Stimulated activated CD4-positive, alpha-beta T cell treated with anti-CD3 and anti-CD28 coated beads, TNF-alpha, amount 100 ng/mL, for 1 hour (primary cell): Measurements from ENCODE around the gene TMEM50A.
A peak's percentile ranks its signal among the peaks of the same experiment; 100 is the strongest.
"Not testable (repeated sequence)": the region's sequence is repeated elsewhere in the genome, so short reads cannot be mapped to it uniquely, and the experiment has no call there.

ENCODE experiments used
- DNase-seq, 3 donors: peaks; one replicate each; pipeline ENCODE4 v3.0.0-alpha.2; 2020; ENCODE audit warnings: low read depth in 3 of 3, low spot score in 1 of 3

TMEM50A gene

GRCh38 chr1:25329950-25330349 lies 8.2 kb upstream of the TMEM50A start:
- DNase-seq, result not testable (repeated sequence)

DNA sequence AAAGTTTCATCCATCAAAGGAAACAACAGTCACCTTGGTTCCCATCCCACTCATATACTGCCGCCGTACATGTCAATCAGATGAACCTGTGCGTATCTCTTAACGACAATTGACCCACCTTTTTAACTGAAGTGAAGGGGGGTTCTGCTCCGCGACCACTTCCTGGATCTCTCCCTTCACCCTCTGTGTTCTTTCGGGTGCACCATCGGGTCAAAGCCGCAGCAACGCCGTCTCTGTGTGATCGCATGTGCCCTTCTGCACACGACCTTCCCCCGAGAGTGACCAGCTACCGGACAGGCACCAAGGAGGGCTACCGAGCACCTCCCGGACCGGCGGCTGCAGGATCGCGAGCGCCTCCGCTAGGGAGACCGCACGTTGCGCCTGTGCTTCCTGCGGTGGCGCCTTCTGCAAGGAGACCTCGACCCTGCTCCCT lies 1.2 kb upstream of the TMEM50A start:
- DNase-seq, result not testable (repeated sequence)

DNA sequence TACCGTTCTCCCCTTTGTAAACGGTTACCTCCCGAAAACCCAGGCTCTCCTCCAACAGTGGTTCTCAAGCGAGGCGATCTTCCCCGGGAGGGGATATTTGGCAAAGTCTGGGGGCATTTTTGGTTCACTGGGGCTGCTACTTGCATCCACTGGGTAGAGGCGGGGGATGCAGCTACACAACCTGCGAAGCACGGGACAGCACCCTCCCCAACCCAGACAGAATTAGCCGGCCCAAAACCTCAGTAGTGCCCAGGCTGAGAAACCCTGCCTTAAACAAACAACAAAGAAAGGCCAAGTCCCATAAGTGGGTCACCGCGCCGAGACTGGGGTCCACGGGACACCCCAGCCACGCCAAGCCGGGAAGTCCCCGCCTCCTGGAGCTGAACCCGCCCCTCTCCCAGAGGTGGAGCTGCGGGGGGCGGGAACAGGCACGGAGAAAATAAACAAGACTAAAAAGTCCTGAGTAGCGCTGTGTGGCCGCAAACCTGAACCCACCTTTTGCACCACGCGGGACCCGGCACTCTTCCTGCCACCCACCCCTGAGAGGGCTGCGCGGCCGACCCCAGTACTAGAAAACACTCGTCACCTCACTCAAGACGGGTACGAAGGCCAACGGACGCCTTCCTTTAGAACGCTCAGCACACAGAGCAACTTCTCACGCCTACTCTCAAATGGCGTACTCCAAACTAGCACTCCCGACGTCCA lies 499 bp upstream of the TMEM50A start:
- DNase-seq, result peak in 1 of 3 donors; percentile 13

- DNase-seq, result no peak
Observed at GRCh38 chr1:25338986-25339385, 852 bp downstream of the TMEM50A start.

- no peak for DNase-seq
Observed at GRCh38 chr1:25341746-25342145, 3.6 kb downstream of the TMEM50A start.

DNA sequence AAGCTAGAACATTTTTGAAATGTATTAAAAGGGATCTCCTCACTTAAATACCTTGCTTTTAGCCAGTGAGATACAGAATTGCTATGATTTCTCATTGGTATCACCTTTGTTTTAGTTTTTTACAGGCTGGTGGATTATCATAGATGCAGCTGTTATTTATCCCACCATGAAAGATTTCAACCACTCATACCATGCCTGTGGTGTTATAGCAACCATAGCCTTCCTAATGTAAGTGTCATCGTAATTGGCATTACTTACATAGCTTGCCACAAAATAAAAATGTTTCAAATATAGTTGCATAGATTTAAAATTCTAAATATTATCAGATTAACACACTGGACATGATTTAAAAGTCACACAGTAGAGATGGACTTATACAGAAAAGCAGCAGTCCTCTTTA lies 4.7 kb downstream of the TMEM50A start:
- DNase-seq, result no peak

DNA sequence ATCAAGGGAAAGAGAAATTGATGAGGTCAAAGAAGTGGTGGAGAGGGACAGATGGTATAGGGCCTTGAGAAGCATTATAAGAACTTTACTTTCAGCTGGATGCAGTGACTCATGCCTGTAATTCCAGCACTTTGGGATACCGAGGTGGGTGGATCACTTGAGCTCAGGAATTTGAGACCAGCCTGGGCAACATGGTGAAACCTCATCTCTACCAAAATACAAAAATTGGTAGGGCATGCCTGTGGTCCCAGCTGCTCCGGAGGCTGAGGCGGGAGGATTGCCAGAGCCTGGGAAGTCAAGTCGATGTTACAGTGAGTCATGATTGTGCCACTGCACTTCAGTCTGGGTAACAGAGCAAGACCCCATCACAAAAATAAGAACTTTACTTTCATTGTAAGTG lies 5.7 kb downstream of the TMEM50A start:
- no peak for DNase-seq

- DNase-seq, result no peak
Observed at GRCh38 chr1:25347556-25347955, 9.4 kb downstream of the TMEM50A start.

DNA sequence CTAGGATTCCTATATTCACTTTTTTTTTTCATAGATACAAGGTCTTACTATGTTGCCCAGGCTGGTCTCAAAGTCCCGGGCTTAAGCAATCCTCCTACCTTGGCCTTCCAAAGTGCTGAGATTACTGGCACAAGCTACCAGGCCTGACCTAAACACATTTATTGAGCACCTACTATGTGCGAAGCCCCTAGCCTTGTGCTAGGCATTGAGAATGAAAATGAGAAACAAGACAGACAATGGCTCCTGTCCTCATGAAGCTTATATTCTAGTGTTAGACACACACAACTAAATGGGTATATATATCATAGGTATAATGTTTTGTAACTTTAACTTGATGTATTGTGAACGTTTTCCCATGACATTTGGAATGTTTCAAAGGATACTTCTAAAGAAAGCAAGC lies 11.5 kb downstream of the TMEM50A start:
- DNase-seq, result no peak

GRCh38 chr1:25355841-25356395 lies 17.8 kb downstream of the TMEM50A start:
- no peak for DNase-seq

GRCh38 chr1:25356441-25356840 lies 18.3 kb downstream of the TMEM50A start:
- no peak for DNase-seq

- no peak for DNase-seq
Observed at GRCh38 chr1:25356848-25357247, 18.7 kb downstream of the TMEM50A start.

DNA sequence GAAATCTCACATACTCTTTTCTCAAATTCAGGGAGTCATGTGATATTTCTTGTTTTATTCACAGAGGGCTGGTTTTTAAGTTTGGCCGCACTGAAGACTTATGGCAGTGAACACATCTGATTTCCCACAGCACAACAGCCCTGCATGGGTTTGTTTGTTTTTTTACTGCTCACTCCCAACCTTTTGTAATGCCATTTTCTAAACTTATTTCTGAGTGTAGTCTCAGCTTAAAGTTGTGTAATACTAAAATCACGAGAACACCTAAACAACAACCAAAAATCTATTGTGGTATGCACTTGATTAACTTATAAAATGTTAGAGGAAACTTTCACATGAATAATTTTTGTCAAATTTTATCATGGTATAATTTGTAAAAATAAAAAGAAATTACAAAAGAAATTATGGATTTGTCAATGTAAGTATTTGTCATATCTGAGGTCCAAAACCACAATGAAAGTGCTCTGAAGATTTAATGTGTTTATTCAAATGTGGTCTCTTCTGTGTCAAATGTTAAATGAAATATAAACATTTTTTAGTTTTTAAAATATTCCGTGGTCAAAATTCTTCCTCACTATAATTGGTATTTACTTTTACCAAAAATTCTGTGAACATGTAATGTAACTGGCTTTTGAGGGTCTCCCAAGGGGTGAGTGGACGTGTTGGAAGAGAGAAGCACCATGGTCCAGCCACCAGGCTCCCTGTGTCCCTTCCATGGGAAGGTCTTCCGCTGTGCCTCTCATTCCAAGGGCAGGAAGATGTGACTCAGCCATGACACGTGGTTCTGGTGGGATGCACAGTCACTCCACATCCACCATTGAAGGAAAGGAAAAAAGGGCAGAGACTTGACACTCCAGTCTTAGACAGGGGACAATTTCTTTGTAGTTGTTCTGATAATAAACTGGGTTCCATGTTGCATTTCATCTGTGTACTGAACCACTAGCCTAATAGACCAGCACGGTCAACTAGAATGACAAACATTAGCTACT lies 22.8 kb downstream of the TMEM50A start:
- no peak for DNase-seq

DNA sequence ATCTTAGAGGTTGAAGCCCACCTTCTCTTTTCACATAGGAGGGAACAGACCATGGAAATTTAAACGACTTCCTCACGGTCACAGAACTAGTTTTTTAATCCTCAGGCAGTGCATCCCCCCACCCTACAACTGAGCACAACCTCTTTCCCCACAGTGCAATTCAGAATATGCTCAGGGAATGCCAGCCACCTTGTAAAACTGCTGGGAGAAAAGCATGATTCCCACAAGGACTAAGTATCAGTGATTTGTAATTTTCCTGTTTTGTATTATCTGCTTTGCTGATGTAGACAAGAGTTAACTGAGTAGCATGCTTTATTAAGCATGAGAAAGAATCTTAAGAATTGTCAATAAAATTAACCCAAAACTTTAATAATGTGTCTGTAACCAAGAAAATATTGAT lies 23.8 kb downstream of the TMEM50A start:
- no peak for DNase-seq

DNA sequence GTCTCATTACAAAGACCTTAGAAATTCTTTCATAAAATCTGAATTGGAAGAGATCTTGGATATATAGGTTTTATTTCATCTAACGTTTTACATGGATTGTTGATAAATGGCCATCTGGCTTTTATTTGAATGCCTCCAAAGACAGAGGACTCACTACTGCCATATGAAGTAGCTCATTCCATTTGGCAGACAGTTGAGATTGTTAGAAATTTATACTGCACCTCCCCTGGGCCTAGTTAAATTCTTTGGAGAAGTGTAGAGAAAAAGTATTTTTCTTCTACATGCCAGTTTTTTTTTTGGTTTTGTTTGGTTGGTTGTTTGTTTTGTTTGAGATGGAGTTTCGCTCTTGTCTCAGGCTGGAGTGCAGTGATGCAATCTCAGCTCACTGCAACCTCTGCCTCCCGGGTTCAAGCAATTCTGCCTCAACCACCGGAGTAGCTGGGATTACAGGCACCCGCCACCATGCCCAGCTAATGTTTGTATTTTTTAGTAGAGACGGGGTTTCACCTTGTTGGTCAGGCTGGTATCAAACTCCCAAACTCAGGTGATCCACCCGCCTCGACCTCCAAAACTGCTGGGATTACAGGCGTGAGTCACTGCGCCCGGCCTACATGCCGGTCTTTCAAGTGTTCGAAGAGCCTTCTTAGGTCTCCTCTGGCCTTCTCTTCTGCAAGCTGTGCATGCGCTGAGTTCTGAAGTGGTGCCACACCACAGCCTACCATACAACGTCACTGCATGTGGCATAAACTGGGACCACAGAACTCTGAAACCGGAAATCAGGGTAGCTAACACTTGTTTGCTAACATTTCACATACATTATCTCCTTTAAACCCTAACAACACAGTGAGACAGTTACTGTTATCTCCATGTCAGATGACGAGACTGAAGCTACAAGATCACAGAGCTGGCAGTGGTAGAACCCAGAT lies 24.8 kb downstream of the TMEM50A start:
- DNase-seq, result not testable (repeated sequence)

GRCh38 chr1:25369241-25369640 lies 31.1 kb downstream of the TMEM50A start:
- no peak for DNase-seq

DNA sequence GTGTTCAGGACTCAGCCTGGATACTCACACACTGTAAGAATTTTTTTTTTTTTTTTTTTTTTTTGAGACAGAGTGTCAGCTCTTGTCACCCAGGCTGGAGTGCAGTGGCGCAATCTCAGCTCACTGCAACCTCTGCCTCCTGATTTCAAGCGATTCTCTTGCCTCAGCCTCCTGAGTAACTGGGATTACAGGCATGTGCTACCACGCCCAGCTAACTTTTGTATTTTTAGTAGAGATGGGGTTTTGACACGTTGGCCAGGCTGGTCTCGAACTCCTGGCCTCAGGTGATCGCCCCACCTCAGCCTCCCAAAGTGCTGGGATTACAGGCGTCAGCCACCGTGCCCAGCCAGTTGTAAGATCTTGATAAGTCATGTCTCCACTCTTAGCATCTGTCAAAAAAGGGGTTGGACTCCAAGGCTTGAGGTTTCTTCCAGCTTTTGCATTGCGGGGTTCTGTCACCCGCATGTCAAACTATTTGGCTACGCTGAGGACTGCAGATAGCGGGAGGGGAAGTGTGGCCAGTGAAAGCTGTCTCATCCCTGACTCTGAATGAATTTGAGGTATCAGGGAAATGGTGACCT lies 31.6 kb downstream of the TMEM50A start:
- DNase-seq, result not testable (repeated sequence)

GRCh38 chr1:25371757-25372156 lies 33.6 kb downstream of the TMEM50A start:
- not testable (repeated sequence) for DNase-seq

- not testable (repeated sequence) for DNase-seq
Observed at GRCh38 chr1:25378367-25378766, 40.2 kb downstream of the TMEM50A start.

- not testable (repeated sequence) for DNase-seq
Observed at GRCh38 chr1:25382543-25382942, 44.4 kb downstream of the TMEM50A start.
